ENCODE data around the gene SLC4A11. TPM values are rescaled to one million over a fixed set of nuclear protein-coding genes. Genes with fewer than 3 reads are reported as not detected.
A peak's percentile ranks its signal among the peaks of the same experiment; 100 is the strongest.

SLC4A11 gene
- total RNA-seq, 4 donors from 2014 or later = 2.0 to 3.3 (median 2.3) TPM

DNA sequence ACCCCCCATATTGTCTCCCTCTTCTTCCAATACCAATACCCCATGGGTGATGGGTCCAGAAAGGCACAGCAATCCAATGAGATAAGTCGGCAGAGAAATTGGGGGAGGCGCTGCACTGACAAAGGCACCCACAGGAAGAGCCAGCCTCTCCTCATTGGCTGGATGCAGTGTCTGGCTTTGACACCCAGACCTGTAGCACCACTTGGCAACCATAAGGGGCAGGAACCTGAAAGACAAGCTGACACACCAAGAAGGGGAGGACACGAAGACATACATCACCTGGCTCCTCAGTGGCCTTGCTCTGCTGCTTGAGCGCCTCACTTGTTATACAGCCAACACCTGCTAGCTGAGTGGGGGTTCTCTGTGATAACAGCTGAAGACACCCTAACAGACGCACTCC, 19.4 kb upstream of the SLC4A11 start:
- H3K4me1 ChIP-seq = no peaks in the 10 kb centered on the region
- no peak for DNase-seq
- intact Hi-C loops (cut with DNase I; ENCODE audit: low total_unique reads) = no loop called here

DNA sequence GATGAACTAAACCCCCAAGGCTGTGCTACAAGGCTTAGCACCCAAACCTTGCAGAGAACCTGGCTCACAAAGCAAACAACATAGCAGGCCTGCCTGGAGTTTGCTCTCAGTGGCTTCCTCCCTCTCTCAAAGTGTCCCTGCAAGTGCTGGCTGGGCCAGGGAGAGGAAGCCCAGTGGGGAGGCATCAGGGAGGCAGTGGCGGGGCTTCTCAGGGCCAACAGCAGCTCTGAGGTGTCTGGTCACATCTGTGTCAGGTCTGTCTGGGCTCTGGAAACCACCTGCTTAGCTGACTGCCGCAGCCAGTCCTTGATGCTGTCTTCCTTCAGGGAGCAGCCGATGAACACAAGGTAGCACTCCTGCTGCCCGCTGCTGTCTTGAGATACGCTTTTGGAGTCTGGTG, 16.7 kb upstream of the SLC4A11 start:
- Histone ChIP-seq H3K36me3 (peaks cover 0 to 87% of the 10 kb centered on the region in 2 donors), H3K27me3 (no peaks in the 10 kb centered on the region), H3K27ac (no peak overlapping the region), H3K9me3 (no peaks in the 10 kb centered on the region), H3K4me3 (no peak overlapping the region), H3K4me1 (peaks cover 0 to 4% of the 10 kb centered on the region in 2 donors)
- TF ChIP-seq, protein P1, sequence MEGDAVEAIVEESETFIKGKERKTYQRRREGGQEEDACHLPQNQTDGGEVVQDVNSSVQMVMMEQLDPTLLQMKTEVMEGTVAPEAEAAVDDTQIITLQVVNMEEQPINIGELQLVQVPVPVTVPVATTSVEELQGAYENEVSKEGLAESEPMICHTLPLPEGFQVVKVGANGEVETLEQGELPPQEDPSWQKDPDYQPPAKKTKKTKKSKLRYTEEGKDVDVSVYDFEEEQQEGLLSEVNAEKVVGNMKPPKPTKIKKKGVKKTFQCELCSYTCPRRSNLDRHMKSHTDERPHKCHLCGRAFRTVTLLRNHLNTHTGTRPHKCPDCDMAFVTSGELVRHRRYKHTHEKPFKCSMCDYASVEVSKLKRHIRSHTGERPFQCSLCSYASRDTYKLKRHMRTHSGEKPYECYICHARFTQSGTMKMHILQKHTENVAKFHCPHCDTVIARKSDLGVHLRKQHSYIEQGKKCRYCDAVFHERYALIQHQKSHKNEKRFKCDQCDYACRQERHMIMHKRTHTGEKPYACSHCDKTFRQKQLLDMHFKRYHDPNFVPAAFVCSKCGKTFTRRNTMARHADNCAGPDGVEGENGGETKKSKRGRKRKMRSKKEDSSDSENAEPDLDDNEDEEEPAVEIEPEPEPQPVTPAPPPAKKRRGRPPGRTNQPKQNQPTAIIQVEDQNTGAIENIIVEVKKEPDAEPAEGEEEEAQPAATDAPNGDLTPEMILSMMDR (IDR thresholded peaks at IDR 0.05 in 4 of 5, conservative IDR thresholded peaks at IDR 0.05 in 1 of 5) = no peak
- no peak for TF ChIP-seq POLR2A (IDR thresholded peaks at IDR 0.05)
- in situ Hi-C loops (cut with MboI; ENCODE audit: low sequenced_read_pairs in 4 of 4) = no loop called here
- ATAC-seq (no peak), DNase-seq (no peak)
- intact Hi-C loops (cut with DNase I; ENCODE audit: low total_unique reads) = no loop called here

More for the DNA sequence above, 19.4 kb upstream of the SLC4A11 start:
- Histone ChIP-seq H3K36me3 (peaks cover 0 to 86% of the 10 kb centered on the region in 2 donors), H3K9me3 (no peaks in the 10 kb centered on the region), H3K4me3 (no peak overlapping the region), H3K27me3 (no peaks in the 10 kb centered on the region), H3K27ac (no peak overlapping the region)
- in situ Hi-C loops (cut with MboI; ENCODE audit: low sequenced_read_pairs in 4 of 4) = no loop called here
- TF ChIP-seq POLR2A (IDR thresholded peaks at IDR 0.05) = no peak
- TF ChIP-seq, protein P1 (IDR thresholded peaks at IDR 0.05 in 4 of 5, conservative IDR thresholded peaks at IDR 0.05 in 1 of 5) = no peak
- no peak for ATAC-seq

DNA sequence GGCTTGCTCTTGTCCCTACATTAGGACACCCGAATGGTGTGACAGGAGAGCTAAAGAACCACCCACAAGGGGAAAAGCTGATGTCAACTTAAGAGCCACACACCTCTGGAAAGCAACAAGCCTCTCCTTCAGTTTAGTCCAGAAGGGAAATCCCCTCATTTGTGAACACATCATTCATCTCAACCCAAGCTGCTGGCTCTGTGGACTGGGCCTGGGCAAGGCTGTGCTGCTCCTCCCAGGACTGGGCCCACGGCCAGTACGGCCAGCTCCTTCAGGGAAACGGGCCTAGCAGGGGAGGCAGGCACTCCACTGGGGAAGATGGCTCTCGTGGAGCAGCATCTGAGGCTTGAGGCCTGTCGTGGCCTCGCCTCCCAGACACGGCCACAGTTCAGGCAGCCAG, 12.8 kb upstream of the SLC4A11 start:
- DNase-seq = no peak

DNA sequence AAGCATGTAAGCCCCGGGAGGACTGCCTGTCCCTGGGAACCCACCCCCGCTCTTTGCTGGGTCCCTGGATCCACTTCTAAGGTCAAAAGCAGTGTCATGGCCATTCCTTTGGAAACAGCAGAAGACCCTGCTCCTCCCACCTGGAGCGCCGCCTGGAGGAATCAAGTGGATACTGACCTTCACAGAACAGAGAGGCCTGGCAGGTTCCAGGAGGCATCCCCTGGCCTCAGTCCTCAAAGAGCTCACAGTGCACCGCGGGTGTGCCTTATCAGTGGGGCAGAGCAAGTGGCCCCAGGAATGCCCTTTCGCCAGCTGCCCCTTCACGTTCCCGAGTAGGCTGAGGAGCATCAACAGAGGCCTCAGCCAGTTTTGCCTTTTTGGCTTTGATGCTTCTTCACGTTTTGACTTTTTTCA, 11.1 kb upstream of the SLC4A11 start:
- H3K27me3 ChIP-seq = no peaks in the 10 kb centered on the region
- H3K9me3 ChIP-seq = no peaks in the 10 kb centered on the region
- DNase-seq = no peak
- intact Hi-C loops (cut with DNase I; ENCODE audit: low total_unique reads) (no loop called here), in situ Hi-C loops (cut with MboI; ENCODE audit: low sequenced_read_pairs in 4 of 4) (no loop called here)
- H3K27ac ChIP-seq = no peak overlapping the region
- TF ChIP-seq, protein P1 (IDR thresholded peaks at IDR 0.05 in 4 of 5, conservative IDR thresholded peaks at IDR 0.05 in 1 of 5) = peak in 2 of 5 experiments; percentile 11 to 15
- no peak for TF ChIP-seq POLR2A (IDR thresholded peaks at IDR 0.05)
- peaks cover 12 to 15% of the 10 kb centered on the region in 2 donors for H3K4me1 ChIP-seq
- ATAC-seq = no peak
- peaks cover 0 to 49% of the 10 kb centered on the region in 2 donors for H3K36me3 ChIP-seq
- no peak overlapping the region for H3K4me3 ChIP-seq

More for the DNA sequence above, 12.8 kb upstream of the SLC4A11 start:
- Histone ChIP-seq H3K9me3 (no peaks in the 10 kb centered on the region), H3K4me1 (peaks cover 12 to 15% of the 10 kb centered on the region in 2 donors), H3K4me3 (no peak overlapping the region), H3K27ac (no peak overlapping the region), H3K27me3 (no peaks in the 10 kb centered on the region), H3K36me3 (peaks cover 0 to 66% of the 10 kb centered on the region in 2 donors)
- ATAC-seq = no peak
- intact Hi-C loops (cut with DNase I; ENCODE audit: low total_unique reads) = no loop called here
- TF ChIP-seq POLR2A (IDR thresholded peaks at IDR 0.05) = no peak
- TF ChIP-seq, protein P1 (IDR thresholded peaks at IDR 0.05 in 4 of 5, conservative IDR thresholded peaks at IDR 0.05 in 1 of 5) = no peak
- in situ Hi-C loops (cut with MboI; ENCODE audit: low sequenced_read_pairs in 4 of 4) = no loop called here

DNA sequence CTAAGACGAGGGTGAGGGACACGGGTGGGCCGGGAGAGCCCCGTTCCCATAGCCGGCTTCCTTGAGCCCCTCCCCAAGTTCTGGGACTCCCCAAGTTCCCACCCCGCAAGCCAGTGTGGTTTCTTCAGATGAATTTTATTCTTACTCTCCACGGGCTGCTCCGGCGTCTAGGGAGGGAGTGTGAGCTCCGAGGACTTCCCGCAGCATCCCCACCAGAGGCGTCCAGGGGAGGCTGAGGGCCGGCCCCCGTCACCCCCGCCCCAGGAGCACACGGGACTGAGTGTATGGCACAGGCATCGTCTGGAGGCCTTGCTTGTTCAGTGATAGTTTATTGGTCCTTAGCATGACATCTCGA, 10.0 kb upstream of the SLC4A11 start:
- intact Hi-C loops (cut with DNase I; ENCODE audit: low total_unique reads) (loop anchor here (2.0 kb wide), 1 partner anchor 30 kb away; no protein-coding TSS in a partner anchor), in situ Hi-C loops (cut with MboI; ENCODE audit: low sequenced_read_pairs in 4 of 4) (no loop called here)
- Histone ChIP-seq H3K4me3 (peak overlapping the region; percentile 4 to 19 (median 14)), H3K36me3 (peaks cover 0 to 38% of the 10 kb centered on the region in 2 donors), H3K27me3 (no peaks in the 10 kb centered on the region), H3K4me1 (peaks cover 12 to 15% of the 10 kb centered on the region in 2 donors), H3K27ac (peak overlapping the region; percentile 46 to 63 (median 48)), H3K9me3 (no peaks in the 10 kb centered on the region)
- TF ChIP-seq, protein P1 (IDR thresholded peaks at IDR 0.05 in 4 of 5, conservative IDR thresholded peaks at IDR 0.05 in 1 of 5) = no peak
- TF ChIP-seq POLR2A (IDR thresholded peaks at IDR 0.05) = no peak
- no peak for DNase-seq
- no peak for ATAC-seq

All from gastrocnemius medialis (tissue), 4 donors.